CD4-positive, alpha-beta T cell treated with Interleukin-17A for 4 hours (primary cell): Measurements from ENCODE around the gene PXMP4.

Source experiments
- DNase-seq: peaks from one replicate; pipeline ENCODE4 v3.0.0-alpha.2; 2020; ENCODE audit warnings: mixed read lengths

Gene PXMP4

DNA sequence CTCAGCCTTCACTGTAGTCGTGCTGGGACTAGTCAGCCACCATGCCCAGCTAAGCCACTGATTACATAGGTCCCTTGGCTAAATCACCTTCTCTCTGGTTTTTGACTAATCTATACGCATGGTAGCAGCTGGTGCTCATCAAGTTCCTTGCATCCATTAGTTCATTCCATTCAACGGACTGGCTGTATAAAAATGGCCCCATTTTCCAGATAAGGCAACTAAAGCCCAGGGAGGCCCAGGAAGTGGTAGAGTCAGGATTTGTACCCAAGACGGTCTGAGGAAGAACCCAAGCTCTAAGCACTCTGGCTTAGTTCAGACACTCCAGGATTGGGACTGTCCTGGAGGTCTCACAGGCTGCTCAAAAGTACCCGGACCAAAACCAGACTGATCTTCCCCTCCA, 38.8 kb downstream of the PXMP4 start:
- no peak for DNase-seq

DNA sequence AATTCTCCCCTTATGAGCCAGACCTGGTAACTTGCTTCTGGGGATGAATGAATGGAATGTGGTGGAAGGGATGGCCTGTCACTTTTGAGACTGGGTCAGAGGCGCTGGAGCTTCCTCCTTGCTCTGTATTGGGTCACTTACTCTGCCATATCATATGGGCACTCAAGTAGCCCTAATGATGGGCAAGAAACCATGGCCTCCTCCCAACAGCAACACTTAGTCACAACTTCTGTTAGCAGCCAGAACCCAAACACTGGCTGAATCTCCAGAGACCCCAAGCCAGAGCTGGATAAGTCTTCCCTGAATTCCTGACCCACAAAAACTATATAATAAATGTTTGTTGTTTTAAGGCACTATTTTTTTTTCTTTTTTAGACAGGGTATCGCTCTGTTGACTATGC, 39.4 kb downstream of the PXMP4 start:
- no peak for DNase-seq

DNA sequence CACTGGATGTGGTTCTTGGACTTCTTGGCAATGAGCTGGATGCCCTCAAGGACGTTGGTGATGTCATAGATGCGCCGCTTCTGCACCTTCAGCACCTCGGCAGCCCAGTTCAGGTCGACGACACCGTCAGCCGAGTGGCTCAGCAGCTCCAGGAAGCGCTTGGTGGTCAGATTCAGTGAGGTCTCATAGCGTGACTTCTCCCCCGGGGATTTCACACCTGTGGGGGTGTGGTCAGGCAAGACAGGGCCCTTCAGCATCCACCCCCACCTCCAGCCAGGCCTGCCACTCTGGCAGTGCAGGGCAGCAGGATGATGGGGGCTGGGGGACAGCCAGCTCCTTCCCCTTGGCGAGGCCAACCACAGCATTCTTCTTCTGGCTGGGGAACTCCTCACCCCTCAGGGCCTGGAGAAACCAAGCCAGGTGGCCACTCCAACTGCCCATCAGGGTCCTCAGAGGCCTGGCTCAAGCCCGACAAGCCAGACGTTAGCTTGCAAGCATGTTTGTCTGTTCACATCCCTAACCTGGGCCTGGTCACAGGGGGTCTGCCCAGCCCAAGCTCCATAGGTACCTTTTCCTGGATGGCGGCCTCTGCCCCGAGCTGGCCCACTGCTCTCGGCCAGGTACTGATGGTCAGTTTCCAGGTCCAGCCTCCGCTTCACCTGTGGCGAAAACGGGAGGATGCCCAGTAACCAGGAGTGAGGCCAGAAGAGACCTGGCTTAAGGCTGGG, 40.2 kb downstream of the PXMP4 start:
- DNase-seq, result peak; percentile 68

DNA sequence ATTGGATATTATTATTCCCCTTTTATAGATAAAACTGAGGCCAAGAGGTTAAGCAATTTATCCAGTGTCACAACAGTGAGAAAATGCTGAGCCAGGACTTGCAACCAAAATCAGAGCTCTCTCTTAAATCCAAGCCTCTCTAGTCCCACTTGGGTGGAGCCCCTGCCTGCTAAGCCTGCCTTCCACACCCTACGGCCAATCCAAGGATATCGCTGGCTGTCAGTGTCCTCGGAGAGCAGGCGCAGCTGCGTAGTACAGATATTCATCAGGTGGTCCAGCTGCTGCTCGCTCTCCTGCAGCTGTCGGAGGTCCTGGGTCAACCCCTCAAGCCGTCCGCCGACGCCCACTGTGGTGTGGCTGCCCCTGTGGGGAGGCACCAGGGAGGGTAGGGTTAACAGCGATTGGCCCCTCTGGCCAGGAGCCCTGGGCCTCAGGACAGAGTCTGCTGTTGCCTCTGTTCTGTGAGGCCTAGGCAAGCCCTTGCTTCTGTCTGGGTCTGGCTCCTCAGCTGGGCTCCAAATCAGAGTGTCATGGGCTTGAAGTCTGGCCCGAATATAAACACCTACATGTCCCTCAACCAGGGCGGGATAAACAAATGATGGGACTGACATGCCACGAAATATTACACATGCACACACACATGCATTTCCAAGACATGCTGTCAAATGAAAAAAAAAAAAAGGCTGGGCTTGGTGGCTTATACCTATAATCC, 42.0 kb downstream of the PXMP4 start:
- no peak for DNase-seq

DNA sequence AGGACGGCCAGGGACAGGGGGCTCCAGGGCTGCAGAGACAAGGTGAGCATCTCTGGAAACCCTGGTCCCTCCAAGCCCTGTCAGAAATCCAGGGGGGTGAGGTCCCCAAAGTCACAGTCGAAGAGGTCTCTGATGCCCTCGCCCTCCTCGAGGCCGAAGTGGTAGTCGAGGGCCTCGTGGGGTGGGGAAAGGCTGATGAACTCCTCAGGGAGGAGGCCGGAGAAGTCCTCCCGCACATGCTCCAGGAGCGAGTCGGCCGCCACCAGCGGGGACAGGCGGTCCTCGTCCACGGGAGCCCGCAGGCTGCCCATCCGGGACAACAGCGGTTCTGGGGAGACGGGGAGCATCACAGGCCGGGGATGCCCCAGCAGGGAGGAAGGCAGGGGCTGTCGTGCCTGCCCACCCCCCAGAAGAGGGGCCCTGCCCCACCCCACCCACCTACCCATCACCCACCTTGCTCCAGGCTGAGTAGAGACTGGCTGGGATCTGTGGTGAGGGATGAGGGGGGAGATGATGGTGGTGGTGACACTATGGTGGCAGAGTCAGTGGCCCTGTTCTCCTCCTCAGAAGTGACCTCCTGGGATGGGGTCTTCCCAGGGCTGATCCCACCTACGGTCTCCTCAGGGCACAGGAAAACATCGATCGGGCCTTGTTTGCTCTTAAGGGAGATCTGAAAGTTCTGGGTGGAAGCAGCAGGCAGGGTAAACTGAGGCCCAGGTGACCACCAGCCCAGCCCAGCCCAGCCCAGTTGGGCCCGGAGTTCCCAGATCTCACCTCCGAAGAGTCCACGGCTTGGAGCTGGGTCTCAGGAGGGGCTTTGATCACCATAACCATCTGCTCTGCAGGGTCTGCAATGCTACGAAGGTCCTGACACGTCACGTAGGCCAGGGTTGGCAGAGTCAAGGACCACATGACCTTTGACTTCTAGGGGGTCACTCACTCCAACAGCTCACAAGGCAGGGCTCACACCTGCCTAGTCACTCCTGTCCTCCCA, 43.2 kb downstream of the PXMP4 start:
- DNase-seq, result no peak

DNA sequence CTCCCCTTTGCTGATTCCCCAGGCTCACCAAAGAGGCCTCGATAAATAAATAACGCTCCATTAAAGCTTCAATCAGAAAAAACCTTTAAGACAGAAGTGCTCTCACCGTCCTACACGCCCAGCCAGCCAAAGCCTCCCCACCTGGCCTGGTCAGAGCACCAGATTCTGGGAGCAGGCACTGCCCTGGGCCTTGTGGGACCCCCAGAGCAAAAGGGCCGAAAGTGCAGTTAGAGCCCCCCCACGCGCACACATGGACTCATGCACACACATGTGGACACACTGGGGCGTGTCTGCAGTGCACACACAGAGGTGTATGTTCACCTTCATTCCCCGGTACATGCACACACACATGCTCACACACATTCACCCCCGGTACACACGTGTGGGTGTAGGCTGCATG, 44.0 kb downstream of the PXMP4 start:
- DNase-seq, result no peak

DNA sequence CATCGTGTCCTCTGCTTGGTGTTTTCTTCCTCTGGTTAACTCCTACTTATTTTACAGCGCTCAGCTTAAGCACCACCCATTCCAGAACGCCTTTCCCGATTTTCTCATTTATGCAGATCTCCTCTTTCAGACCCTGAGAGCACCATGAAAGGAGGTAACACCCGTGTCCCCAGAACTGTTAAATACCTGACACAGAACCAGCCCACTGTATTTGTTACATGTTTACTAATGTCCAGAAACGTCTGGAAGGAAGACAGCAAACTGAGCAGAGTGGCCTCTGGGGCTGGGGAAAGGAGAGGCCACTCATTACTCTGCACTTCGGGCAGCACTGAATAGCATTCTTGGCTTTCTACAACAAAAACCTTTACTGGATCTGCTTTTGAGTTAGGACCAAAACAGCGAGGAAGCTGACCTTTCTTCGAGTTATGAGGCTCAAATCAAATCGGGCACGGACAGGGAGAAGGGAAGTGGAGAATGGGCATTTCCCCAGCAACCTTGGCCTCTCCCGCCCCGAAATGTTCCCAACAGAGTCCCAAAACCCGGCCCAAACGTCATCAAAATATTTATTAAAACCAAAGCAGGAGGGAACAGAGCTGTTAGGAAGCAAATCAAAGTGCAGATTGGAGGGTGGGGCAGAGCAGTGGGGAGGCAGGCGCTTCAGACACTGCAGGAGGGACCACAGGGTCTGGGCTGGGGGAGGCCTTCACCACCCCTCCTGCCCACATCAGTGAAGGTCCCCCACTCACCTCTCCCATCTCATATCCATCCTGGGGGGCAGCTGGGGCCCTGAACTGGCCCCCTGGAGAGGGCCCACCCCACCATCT, 44.8 kb downstream of the PXMP4 start:
- no peak for DNase-seq

DNA sequence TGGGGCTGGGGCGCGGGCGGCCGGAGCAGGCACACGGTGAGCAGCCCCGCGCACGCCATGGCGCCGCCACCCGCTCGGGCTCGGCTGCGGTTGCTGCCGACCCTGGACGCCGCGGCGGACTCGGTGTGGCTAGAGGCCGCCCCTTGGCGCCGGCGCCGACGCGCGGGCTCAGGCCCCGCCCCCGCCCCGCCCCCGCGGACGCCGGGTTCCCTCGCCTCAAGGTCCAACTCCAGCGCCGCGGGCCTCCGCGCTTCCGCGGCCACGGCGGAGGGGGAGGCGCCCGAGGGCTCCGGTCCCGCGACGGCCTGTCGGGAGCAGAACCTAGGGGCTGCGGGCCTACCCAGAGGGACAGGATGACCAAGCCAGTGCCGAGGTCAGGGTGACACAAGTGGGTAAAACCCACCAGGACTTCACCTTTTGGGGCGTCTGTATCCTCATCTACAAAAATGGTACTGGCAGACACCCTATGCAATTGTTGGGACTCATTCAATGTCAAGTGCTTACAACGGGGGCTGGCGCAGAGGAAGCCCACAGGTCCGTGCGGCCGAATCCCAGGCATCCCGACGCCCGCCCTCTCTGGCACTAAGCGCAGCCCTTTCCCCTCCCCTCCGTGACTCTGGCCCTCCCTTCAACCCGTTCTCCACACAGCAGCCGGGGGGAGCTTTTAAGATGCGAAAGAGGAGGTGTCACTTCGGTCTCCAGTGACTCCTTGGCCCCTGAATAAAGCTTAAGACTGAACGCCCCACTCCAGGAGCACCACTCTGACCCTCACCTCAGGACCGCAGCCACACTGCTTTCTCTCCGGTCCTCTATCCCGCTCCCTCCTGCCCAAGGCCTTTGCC, 45.6 kb downstream of the PXMP4 start, which contains the start of gene NECAB3:
TSS of gene NECAB3 (minus strand) at position 135 of the 842 bp plus-strand sequence. CDS start at position 59, 76 bp downstream.
- DNase-seq, result peak; percentile 75

DNA sequence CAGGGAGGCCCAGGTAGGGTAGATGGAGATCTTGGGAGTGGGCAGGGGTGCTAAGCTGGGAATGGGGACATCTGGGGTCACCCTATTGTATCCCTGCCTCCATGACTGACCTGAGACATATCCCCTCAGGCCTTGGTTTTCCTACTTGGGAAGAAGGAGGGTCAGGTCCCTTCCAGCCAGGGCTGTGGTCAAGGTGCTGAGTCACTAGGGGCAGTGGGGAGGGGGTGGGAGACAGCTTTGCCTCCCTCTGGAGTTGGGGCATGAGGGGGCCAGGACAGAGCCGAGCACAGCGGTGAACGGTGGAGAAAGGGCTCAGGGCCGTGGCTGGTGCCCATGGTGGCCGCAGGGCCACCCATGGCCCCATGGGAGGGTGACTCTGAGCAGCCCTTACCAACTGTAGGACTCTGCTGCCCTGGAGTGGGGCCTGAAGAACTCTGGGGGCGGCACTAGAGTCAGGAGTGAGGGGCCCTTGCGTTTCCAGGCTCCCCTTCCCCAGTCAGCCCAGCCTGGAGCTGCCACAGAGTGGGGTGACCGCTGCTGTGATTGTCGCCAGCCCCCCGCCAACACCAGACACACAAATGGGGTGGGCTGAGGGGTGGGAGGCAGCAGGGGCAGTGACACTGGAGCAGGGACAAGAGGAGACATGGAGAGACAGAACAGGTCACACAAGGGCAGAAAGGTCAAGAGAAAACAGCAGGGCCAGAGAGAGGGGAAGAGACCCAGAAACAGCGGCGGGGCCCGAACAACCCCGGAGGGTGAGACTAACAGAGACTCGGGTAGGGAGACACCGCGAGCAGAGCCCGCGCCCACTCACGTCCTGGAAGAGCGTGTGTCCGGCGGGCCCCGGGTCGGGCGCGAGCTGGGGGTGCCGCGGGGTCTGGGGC, 46.5 kb downstream of the PXMP4 start:
- no peak for DNase-seq

DNA sequence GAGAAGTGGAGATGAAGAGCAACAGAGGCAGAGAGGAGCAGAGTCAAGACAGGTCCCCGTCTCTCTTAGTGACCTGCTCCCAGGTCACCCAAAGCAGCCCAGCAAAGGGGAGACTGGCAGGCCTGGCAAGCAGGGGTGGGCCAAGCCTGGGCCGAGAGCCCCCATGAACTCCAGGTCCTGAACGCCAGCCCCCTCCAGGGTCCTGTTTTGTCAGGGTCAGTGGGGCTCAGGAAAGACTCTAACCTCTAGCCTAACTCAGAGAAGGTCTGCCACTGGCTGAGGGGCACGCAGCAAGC, 47.0 kb downstream of the PXMP4 start:
- DNase-seq, result no peak

DNA sequence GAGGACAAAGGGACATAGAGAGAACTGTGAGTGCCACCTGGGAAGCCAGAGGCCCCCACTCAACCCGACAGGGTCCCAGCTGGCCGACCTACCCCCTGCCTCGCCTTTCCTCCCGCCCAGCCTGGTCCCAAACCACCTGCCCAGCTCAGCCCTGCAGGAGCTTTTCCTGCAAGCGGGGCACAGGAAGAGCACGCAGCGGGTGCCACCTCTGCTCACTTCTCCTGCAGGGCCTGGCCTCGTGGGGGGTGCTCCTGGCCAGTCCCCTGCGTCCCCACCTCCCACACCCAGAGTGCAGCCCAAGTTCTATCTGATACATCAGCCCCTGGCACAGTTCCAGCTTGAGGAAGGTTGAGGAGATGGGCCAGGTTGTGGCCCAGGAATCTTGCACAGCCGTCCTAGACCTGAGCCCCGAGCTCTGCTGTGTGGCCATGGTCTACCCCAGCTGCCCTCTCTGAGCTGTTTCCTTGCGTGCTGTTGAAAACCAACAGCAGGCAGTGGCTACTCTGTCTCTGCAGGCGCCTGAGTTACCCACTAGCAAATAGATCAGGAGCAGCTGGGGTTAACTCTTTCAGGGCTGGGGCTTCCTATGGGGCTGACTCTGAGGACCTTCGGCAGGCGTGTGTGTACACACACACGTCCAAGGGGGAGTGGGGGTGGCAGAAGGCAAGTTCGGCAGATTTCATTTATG, 47.5 kb downstream of the PXMP4 start:
- DNase-seq, result no peak

DNA sequence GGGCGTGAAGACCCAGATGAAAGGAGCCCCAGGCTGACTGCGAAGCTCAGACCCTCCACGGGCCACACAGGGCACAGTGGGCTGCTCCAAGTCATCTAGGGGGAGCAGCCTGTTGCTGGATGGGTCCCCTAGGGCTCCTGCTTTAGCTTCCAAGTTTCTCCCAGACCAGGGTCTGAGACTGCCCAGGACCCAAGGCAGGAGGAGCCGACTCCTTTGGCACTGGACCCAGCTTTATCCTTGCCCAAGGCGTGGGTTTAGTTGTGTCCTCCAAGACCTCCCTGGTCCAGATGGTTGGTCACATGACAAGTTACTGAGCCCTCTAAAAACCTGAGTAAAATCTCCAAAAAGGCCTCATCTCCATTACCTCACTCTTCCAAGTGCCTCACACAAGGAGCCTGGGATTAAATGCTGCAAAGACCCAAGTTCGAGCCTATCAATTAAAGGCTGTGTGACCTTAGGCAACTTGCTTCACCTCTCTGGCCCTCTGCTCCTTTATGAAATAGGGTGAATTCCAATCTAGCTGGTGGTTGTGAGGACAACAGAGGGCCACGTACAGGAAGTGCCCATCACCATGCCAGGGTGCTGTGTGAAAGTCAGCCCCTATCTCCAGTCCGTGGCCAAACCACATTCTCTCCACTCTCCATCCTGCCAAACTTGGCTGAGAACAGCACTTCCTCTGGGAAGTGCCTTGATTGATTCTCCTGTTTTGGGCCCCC, 48.4 kb downstream of the PXMP4 start:
- DNase-seq, result no peak

DNA sequence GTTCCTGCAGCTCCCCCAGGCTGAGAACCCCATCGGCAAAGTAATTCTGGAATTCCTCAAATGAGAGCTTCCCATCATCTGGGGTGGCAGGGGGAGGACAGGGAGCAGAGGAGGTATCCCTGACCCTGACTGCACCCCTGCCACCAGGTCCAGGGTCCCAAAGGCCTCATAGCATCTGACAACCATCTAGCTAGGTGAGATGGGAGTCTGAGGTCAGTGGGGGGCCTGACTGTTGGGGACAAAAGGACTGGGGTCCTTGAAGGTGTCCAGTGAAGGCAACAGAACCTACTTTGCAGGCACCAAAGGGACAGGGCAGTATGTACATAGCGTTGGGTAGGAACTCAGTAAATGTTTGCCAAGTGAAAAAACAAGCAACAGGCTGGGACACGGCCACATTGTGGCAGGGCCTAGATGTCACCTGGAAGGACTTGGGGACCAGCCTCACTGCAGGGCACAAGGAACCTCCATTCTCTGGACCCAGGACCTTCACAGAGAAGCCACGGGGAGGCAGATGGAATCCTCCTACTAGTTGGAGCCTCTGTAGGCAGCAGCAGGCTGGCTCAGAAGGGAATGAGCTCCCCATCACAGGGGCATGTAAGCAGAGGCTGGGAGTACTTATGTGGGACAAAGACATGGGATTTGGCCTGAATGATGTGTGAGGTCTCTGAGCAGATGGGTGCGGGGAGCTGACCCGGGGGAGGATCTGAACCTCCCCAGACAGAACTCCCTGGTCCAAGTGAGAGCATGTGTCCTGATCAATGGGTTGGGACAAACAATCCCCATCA, 49.2 kb downstream of the PXMP4 start:
- DNase-seq, result no peak

DNA sequence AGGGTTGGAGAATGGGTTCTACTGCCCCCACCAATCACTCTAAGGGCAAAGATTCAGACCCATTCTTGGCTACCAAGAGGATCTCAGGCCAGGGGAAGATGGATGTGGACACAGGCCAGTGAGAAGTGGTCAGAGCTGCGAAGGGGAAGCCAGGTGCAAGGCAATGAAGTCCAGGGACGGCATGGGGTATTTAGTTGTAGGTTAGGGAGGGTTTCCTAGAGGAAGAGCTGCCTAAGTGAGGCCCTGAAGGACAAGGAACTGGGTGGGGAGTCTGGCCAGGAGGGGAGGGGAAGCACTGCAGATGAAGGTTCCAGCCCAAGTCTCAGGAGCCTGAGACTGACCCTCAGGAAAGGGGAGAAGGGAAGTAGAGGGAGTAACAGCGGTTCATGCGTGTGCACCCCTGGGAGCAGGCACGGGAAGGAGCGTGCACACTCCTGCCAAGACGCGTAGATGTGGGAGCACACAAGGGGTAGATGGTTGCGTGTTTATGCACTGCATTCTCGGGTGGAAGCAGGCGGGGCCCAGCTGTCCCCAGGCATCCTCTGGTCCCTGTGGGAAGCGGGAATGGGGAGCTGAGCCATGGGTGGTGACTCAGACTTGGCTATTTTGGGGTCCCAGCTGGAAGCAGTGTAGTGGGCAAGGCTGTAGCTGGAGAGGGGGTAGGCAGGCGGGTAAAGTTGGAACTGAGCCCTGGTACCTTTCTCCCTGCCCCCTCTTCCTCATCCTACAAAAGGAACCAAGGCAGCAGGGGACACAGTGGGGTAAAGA, 50.1 kb downstream of the PXMP4 start:
- no peak for DNase-seq

DNA sequence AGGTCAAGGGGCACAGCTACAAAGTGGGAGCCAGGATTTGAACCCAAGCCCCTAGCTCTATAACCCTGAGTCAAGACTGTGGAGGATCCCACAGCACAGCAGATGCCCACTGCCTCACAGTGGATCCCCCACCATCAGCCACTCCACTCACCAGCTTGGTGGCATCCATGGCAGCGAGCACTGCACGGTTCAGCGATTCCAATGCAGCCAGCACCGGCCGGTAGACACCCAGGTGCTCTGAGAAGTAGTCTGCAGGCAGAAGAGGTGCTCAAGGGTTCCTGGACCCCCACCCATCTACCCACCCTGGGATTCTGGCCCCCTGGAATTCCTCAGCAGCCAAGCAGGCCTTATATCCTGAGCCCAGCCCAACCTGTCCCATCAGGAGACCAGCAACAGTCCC, 50.9 kb downstream of the PXMP4 start:
- DNase-seq, result no peak

DNA sequence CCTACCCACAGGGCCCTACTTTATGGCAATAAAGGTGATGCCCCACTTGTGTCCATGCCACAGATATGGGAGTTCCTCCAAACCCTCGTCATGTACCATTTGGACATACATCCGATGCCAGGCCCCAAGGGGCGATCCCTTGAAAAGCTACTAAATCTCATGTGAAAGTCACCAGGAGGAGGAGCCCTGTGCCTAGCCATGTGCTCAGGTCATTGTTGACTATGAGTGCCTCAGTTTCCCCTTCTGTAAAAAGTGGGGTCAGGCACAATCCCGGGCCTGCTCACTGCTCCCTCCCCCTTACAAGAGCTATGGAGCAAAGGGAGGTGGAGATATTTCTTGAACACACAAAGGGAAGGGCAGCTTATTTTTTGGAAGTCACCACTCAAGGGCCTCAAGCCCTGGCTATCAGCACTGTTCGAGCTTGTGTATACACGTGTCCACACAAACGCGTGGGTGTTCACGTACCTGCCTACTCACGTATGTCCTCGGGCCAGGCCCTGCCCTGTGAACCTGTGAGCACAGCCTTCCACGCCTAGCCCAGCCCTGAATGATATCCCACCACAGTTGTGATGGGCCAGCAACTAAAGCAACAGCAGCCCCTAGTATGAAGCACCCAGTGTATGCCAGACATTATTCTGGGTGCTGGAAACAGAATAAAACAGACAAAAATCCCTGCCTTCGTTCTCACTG, 51.5 kb downstream of the PXMP4 start:
- no peak for DNase-seq
